ENCODE data around the gene PWP2. TPM values are rescaled to one million over a fixed set of nuclear protein-coding genes. Genes with fewer than 3 reads are reported as not detected.

The PWP2 gene
- total RNA-seq, 2 donors from 2014 or later, result 10.7 to 14.9 TPM

- H3K27ac ChIP-seq, result no peak overlapping the region
- H3K36me3 ChIP-seq, result peaks cover 0 to 2% of the 10 kb centered on the region in 2 donors
- TF ChIP-seq, protein P1, sequence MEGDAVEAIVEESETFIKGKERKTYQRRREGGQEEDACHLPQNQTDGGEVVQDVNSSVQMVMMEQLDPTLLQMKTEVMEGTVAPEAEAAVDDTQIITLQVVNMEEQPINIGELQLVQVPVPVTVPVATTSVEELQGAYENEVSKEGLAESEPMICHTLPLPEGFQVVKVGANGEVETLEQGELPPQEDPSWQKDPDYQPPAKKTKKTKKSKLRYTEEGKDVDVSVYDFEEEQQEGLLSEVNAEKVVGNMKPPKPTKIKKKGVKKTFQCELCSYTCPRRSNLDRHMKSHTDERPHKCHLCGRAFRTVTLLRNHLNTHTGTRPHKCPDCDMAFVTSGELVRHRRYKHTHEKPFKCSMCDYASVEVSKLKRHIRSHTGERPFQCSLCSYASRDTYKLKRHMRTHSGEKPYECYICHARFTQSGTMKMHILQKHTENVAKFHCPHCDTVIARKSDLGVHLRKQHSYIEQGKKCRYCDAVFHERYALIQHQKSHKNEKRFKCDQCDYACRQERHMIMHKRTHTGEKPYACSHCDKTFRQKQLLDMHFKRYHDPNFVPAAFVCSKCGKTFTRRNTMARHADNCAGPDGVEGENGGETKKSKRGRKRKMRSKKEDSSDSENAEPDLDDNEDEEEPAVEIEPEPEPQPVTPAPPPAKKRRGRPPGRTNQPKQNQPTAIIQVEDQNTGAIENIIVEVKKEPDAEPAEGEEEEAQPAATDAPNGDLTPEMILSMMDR (IDR thresholded peaks at IDR 0.05), result no peak
- TF ChIP-seq POLR2AphosphoS5 (IDR thresholded peaks at IDR 0.05) (no peak), POLR2A (IDR thresholded peaks at IDR 0.05) (no peak)
- no peaks in the 10 kb centered on the region for H3K9me3 ChIP-seq
- DNase-seq (ENCODE audit: low spot score), result no peak
- H3K27me3 ChIP-seq (replicated peaks; ENCODE audit: insufficient read depth), result no peaks in the 10 kb centered on the region
- H3K4me1 ChIP-seq (replicated peaks), result no peaks in the 10 kb centered on the region
- 93% methylated on average over 11 of the region's 11 CpGs for WGBS
- intact Hi-C loops (cut with DNase I), result no loop called here
- H3K4me3 ChIP-seq, result no peak overlapping the region
Measured at GRCh38 chr21:44074315-44074958, 32.8 kb upstream of the PWP2 start.

DNA sequence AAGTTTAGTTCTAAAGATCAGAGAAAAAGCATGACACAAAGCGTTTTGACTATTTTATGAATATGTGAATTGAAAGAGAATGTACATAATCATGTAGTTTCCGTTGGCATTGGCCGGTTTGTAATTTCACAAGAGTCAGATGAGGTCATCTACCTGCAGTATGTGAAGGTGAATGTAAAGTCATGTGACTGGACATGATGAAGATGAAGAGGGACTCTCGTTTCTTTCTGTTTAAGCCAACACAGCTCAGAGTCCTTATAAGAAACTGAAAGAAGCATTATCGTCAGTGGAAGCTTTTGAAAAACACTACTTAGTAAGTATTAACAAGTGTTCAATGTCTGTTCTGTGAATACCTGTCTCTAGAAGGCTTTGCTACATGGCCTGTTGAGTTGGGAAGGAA is 30.9 kb upstream of the PWP2 start:
- 84% methylated on average over 5 of the region's 5 CpGs for WGBS
- Histone ChIP-seq H3K9me3 (no peaks in the 10 kb centered on the region), H3K4me1 (replicated peaks) (no peaks in the 10 kb centered on the region), H3K27ac (no peak overlapping the region), H3K27me3 (replicated peaks; ENCODE audit: insufficient read depth) (no peaks in the 10 kb centered on the region), H3K36me3 (peaks cover 0 to 2% of the 10 kb centered on the region in 2 donors), H3K4me3 (no peak overlapping the region)
- intact Hi-C loops (cut with DNase I), result no loop called here
- TF ChIP-seq POLR2A (IDR thresholded peaks at IDR 0.05), result no peak
- TF ChIP-seq POLR2AphosphoS5 (IDR thresholded peaks at IDR 0.05), result no peak
- TF ChIP-seq, protein P1 (IDR thresholded peaks at IDR 0.05), result no peak
- DNase-seq (ENCODE audit: low spot score), result no peak

DNA sequence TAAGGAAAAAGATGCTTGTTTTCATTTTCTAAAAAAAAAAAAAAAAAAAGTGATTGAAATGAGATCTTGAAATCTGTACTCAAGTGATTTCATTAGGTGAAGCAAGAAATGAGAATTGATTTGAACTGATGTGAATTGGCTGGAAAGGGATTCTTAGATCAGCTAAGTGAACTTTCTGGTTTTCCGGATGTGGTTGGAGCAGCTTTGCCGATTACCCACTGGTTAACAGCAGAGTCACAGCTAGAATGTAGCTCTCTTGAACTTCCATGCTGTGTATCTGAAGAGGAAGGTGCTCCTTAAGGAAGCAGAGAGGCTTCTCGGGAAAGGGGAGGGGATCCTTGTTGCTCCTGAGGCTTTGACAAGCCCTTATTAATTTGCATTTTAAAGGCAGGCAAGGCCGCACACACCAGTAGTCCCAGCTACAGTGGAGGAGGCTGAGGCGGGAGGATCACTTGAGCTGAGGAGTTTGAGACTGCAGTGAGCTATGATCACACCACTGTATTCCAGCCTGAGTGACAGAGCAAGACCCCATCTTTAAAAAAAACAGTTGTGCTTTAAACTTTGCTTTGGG is 28.7 kb upstream of the PWP2 start:
- intact Hi-C loops (cut with DNase I), result no loop called here
- Histone ChIP-seq H3K27me3 (replicated peaks; ENCODE audit: insufficient read depth) (no peaks in the 10 kb centered on the region), H3K9me3 (no peaks in the 10 kb centered on the region), H3K4me3 (no peak overlapping the region), H3K36me3 (no peaks in the 10 kb centered on the region), H3K27ac (no peak overlapping the region), H3K4me1 (replicated peaks) (no peaks in the 10 kb centered on the region)
- 88% methylated on average over 5 of the region's 5 CpGs for WGBS
- no peak for TF ChIP-seq POLR2A (IDR thresholded peaks at IDR 0.05)
- no peak for DNase-seq (ENCODE audit: low spot score)

DNA sequence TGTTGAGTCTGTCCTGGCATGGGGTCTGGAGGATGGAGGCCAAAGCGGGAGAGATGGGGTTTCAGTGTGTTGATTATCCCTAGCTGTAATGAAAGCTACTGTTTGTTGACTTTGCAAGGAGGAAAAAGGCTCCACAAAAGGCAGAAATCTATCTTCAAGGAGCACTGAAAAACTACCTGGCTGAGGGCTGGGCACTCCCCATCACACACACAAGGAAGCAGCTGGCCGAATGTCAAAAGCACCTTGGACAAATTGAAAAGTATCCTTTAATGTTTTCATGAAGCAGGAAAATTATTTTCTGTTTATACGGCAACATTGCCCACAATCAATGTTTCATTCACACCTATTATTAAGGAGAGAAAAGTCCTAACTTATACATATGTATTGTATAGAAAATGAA is 27.8 kb upstream of the PWP2 start:
- Histone ChIP-seq H3K9me3 (no peaks in the 10 kb centered on the region), H3K4me1 (replicated peaks) (no peaks in the 10 kb centered on the region), H3K27me3 (replicated peaks; ENCODE audit: insufficient read depth) (no peaks in the 10 kb centered on the region), H3K4me3 (no peak overlapping the region), H3K36me3 (no peaks in the 10 kb centered on the region), H3K27ac (no peak overlapping the region)
- intact Hi-C loops (cut with DNase I), result no loop called here
- no peak for DNase-seq (ENCODE audit: low spot score)
- TF ChIP-seq POLR2AphosphoS5 (IDR thresholded peaks at IDR 0.05) (no peak), POLR2A (IDR thresholded peaks at IDR 0.05) (no peak)
- TF ChIP-seq, protein P1 (IDR thresholded peaks at IDR 0.05), result no peak
- 91% methylated on average over 3 of the region's 3 CpGs for WGBS

DNA sequence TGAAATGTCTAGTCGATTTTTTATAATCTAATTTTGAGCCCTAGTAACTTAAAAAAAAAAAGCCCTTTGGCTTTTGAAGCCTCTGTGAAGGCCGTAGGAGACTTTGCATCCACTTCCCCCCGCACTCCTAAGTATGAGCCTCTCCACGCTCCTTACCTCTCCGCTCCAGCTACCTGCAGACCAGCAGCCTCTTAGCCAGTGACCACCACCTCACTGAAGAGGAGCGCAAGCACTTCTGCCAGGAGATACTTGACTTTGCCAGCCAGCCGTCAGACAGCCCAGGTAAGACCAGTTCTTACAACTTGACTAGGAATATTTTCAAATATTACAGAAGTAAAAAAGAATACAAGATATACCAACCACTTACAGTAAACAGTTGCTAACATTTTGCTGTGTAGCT is 27.4 kb upstream of the PWP2 start:
- DNase-seq (ENCODE audit: low spot score), result no peak
- 88% methylated on average over 7 of the region's 7 CpGs for WGBS

More for the DNA sequence above, 27.4 kb upstream of the PWP2 start:
- Histone ChIP-seq H3K27ac (no peak overlapping the region), H3K9me3 (no peaks in the 10 kb centered on the region), H3K36me3 (peaks cover 0 to under 1% of the 10 kb centered on the region in 2 donors), H3K4me3 (no peak overlapping the region), H3K27me3 (replicated peaks; ENCODE audit: insufficient read depth) (no peaks in the 10 kb centered on the region), H3K4me1 (replicated peaks) (no peaks in the 10 kb centered on the region)
- TF ChIP-seq POLR2A (IDR thresholded peaks at IDR 0.05) (no peak), POLR2AphosphoS5 (IDR thresholded peaks at IDR 0.05) (no peak)
- TF ChIP-seq, protein P1 (IDR thresholded peaks at IDR 0.05), result no peak
- intact Hi-C loops (cut with DNase I), result no loop called here
